Activated B cell treated with CpG ODN at 0.5 μM for 24 hours (primary cell): ENCODE data around the gene SORL1. TPM values are rescaled to one million over a fixed set of nuclear protein-coding genes. Genes with fewer than 3 reads are reported as not detected.

ENCODE experiments used
- ATAC-seq: fragments of 200-7000 bp; cut with Tn5 transposase; one replicate; pipeline ENCODE4 v1.10.0; 2021; ENCODE audit warnings: low read depth, mild to moderate bottlenecking, moderate library complexity
- CTCF ChIA-PET: fragments of 350-600 bp; sonication (Branson Sonifier 250); formaldehyde crosslinking; loops from one replicate; lab custom pipeline; 2021; ENCODE audit warnings: antibody characterized with exemption; lab: Charles Lee
- POLR2A ChIA-PET: fragments of 350-600 bp; sonication (Branson Sonifier 250); formaldehyde crosslinking; loops from one replicate; lab custom pipeline; 2021; ENCODE audit warnings: antibody characterized with exemption; lab: Charles Lee
- DNase-seq: peaks from one replicate; pipeline ENCODE4 v3.0.0; 2022
- H3K27ac Mint-ChIP-seq: one replicate; pipeline ENCODE4 v1.8.0; 2020; ENCODE audit warnings: mixed read lengths
- H3K27me3 Mint-ChIP-seq: one replicate; pipeline ENCODE4 v1.8.0; 2021; ENCODE audit warnings: mixed read lengths
- H3K36me3 Mint-ChIP-seq: one replicate; pipeline ENCODE4 v1.8.0; 2021; ENCODE audit warnings: low read depth, mixed read lengths
- H3K4me1 Mint-ChIP-seq: one replicate; pipeline ENCODE4 v1.8.0; 2021; ENCODE audit warnings: mixed read lengths
- H3K4me3 Mint-ChIP-seq: one replicate; pipeline ENCODE4 v1.8.0; 2020; ENCODE audit warnings: mild to moderate bottlenecking, mixed read lengths
- H3K9me3 Mint-ChIP-seq: one replicate; pipeline ENCODE4 v1.8.0; 2020; ENCODE audit warnings: mixed read lengths
- CTCF ChIP-seq: fragments of 200-600 bp; IDR thresholded peaks from one replicate; pipeline ENCODE4 v1.8.0; 2022; ENCODE audit warnings: antibody characterized with exemption, mild to moderate bottlenecking
- intact Hi-C: fragments of 100-400 bp; cut with micrococcal nuclease; formaldehyde crosslinking; loops from one replicate; pipeline ENCODE4 v1.15.1; 2024
- total RNA-seq: library from RNA; stranded (reverse); gene quantifications from 2 replicates; pipeline ENCODE4 v1.2.3, GENCODE V29; 2022

Gene SORL1
- total RNA-seq, 1 donor from 2014 or later = 180 TPM

- ATAC-seq = no peak
- Mint-ChIP-seq H3K27ac (peak overlapping the region; percentile 55), H3K4me1 (peaks cover 94% of the 10 kb centered on the region)
These were observed 1.7 kb upstream of the SORL1 start for GRCh38 chr11:121450401-121450800.

GRCh38 chr11:121451178-121451985 lies 732 bp upstream of the SORL1 start:
- ChIA-PET POLR2A (interaction anchor here (0.6 to 7.4 kb wide), 21 partner anchors 7 to 159 kb away, joined by 3 to 192 read pairs (median 5); partner anchors contain the start of gene SC5D), CTCF (interaction anchor here (0.8 to 2.5 kb wide), 9 partner anchors 11 to 139 kb away, joined by 3 to 13 read pairs (median 5); no protein-coding TSS in a partner anchor)
- intact Hi-C loops = loop anchor here (10.0 kb wide), 1 partner anchor 1613 kb away; the partner anchor contains the start of gene HSPA8
- Mint-ChIP-seq H3K4me1 (peaks cover 94% of the 10 kb centered on the region), H3K9me3 (no peaks in the 10 kb centered on the region), H3K4me3 (peak overlapping the region; percentile 82), H3K36me3 (peaks cover 17% of the 10 kb centered on the region), H3K27ac (peak overlapping the region; percentile 55), H3K27me3 (no peaks in the 10 kb centered on the region)
- TF ChIP-seq CTCF = no peak
- ATAC-seq (no peak), DNase-seq (no peak)

More at GRCh38 chr11:121450401-121450800, 1.7 kb upstream of the SORL1 start:
- peak overlapping the region; percentile 82 for H3K4me3 Mint-ChIP-seq
- CTCF ChIA-PET = interaction anchor here (1.0 to 1.9 kb wide), 4 partner anchors 9 to 127 kb away, joined by 3 to 7 read pairs (median 4); no protein-coding TSS in a partner anchor
- no peak for TF ChIP-seq CTCF
- intact Hi-C loops = loop anchor here (10.0 kb wide), 1 partner anchor 1614 kb away; the partner anchor contains the start of gene HSPA8
- H3K27me3 Mint-ChIP-seq = no peaks in the 10 kb centered on the region
- no peaks in the 10 kb centered on the region for H3K9me3 Mint-ChIP-seq
- POLR2A ChIA-PET = interaction anchor here (0.8 to 7.4 kb wide), 10 partner anchors 13 to 158 kb away, joined by 3 to 192 read pairs (median 6); partner anchors contain the start of gene SC5D
- no peak for DNase-seq
- H3K36me3 Mint-ChIP-seq = peaks cover 18% of the 10 kb centered on the region

- Mint-ChIP-seq H3K4me3 (peak within 1 kb of the TSS; percentile 92), H3K4me1 (peaks cover 86% of the 10 kb centered on the region), H3K9me3 (no peaks in the 10 kb centered on the region), H3K27ac (peak within 1 kb of the TSS; percentile 95), H3K27me3 (no peaks in the 10 kb centered on the region), H3K36me3 (peaks cover 24% of the 10 kb centered on the region)
- ATAC-seq (peak; percentile 61), DNase-seq (no peak)
- ChIA-PET CTCF (interaction anchor here (0.8 to 2.5 kb wide), 5 partner anchors 15 to 131 kb away, joined by 3 to 13 read pairs (median 5); no protein-coding TSS in a partner anchor), POLR2A (interaction anchor here (0.9 to 7.4 kb wide), 18 partner anchors 8 to 160 kb away, joined by 3 to 192 read pairs (median 6); partner anchors contain the start of gene SC5D)
- no peak for TF ChIP-seq CTCF
- intact Hi-C loops = loop anchor here (1.0 to 10.0 kb wide), 9 partner anchors 12 to 1612 kb away; partner anchors contain the start of genes HSPA8 and SC5D
These were observed 566 bp downstream of the SORL1 start, which contains the start of gene SORL1-AS1 for GRCh38 chr11:121452609-121453150. TSS of gene SORL1-AS1 (minus strand) at chr11:121452967.

- CTCF ChIA-PET = interaction anchor here (1.3 kb wide), 1 partner anchor 132 kb away, joined by 4 read pairs; no protein-coding TSS in a partner anchor
- H3K36me3 Mint-ChIP-seq = peaks cover 33% of the 10 kb centered on the region
These were observed 1.6 kb downstream of the SORL1 start for GRCh38 chr11:121453589-121454299.

More at GRCh38 chr11:121453589-121454299, 1.6 kb downstream of the SORL1 start:
- POLR2A ChIA-PET = interaction anchor here (0.7 to 1.1 kb wide), 3 partner anchors 9 to 45 kb away, joined by 3 read pairs; no protein-coding TSS in a partner anchor
- no peak for TF ChIP-seq CTCF
- no peak for ATAC-seq
- Mint-ChIP-seq H3K4me3 (peak overlapping the region; percentile 92), H3K9me3 (no peaks in the 10 kb centered on the region), H3K4me1 (peaks cover 80% of the 10 kb centered on the region), H3K27ac (peak overlapping the region; percentile 95), H3K27me3 (no peaks in the 10 kb centered on the region)
- intact Hi-C loops = loop anchor here (1.0 to 10.0 kb wide), 5 partner anchors 11 to 1611 kb away; partner anchors contain the start of gene HSPA8
- no peak for DNase-seq
